Esophagus muscularis mucosa (tissue), 4 donors: ENCODE results near the gene CDH8.

ENCODE experiments used
- EP300 ChIP-seq: sonication (generic); formaldehyde crosslinking; IDR thresholded peaks from one replicate; pipeline ENCODE4 v1.6.1; 2017; ENCODE audit warnings: antibody characterized with exemption
- POLR2A ChIP-seq: fragments of 450-650 bp; IDR thresholded peaks from one replicate; pipeline ENCODE4 v1.6.1; 2017; ENCODE audit warnings: antibody characterized with exemption, moderate library complexity, mild to moderate bottlenecking, low read depth
- POLR2AphosphoS5 ChIP-seq, 2 donors: sonication (generic); formaldehyde crosslinking; IDR thresholded peaks; one replicate each; pipeline ENCODE4 v1.6.1; 2017; ENCODE audit warnings: antibody characterized with exemption in 2 of 2
- TF ChIP-seq, protein P1 (sequence below), 3 experiments: fragments of 200-600 bp in 2 of 3; fragments of 450-650 bp in 1 of 3; sonication (generic) in 2 of 3; IDR thresholded peaks; one replicate each; pipeline ENCODE4 v1.5.1; 2017 to 2019; ENCODE audit warnings: antibody characterized with exemption in 3 of 3, mild to moderate bottlenecking in 2 of 3, moderate library complexity in 1 of 3

DNA sequence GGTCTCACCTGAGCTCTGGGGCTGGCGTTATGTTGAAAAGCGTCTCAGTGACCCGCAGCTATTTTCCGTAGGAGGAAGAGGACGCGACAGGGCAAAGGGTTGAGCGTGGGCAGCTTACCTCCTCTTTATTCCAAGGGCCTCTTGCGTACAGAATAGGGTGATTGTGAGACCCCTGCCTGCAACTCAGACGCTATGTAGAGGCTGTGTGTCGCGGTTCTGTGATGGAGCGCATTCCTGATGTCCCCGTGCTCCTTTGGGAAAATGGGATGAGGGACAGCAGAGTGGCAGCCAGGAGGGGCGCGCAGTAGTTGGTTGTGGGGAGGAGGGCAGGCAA, 531 bp upstream of the CDH8 start:
- TF ChIP-seq, protein P1, sequence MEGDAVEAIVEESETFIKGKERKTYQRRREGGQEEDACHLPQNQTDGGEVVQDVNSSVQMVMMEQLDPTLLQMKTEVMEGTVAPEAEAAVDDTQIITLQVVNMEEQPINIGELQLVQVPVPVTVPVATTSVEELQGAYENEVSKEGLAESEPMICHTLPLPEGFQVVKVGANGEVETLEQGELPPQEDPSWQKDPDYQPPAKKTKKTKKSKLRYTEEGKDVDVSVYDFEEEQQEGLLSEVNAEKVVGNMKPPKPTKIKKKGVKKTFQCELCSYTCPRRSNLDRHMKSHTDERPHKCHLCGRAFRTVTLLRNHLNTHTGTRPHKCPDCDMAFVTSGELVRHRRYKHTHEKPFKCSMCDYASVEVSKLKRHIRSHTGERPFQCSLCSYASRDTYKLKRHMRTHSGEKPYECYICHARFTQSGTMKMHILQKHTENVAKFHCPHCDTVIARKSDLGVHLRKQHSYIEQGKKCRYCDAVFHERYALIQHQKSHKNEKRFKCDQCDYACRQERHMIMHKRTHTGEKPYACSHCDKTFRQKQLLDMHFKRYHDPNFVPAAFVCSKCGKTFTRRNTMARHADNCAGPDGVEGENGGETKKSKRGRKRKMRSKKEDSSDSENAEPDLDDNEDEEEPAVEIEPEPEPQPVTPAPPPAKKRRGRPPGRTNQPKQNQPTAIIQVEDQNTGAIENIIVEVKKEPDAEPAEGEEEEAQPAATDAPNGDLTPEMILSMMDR (IDR thresholded peaks at IDR 0.05), result no peak
- TF ChIP-seq EP300 (no peak), POLR2A (no peak), POLR2AphosphoS5 (IDR thresholded peaks at IDR 0.05) (no peak)
